SW 1271 (cell line): Measurements from ENCODE around the gene WDR12.
"Not testable (repeated sequence)": the region's sequence is repeated elsewhere in the genome, so short reads cannot be mapped to it uniquely, and the experiment has no call there.

Experiments used
- DNase-seq, 2 experiments: peaks; one replicate each; lab custom pipeline; 2025; lab: John Stamatoyannopoulos, UW

WDR12 gene

GRCh38 chr2:202911512-202912341 lies at the start of gene WDR12, which contains the start of gene CARF:
TSS of gene WDR12 (minus strand) at chr2:202911673. CDS start at chr2:202911476, 197 bp downstream.
TSS of gene CARF (plus strand) at chr2:202912275. CDS start at chr2:202941903, 29,628 bp downstream.
- DNase-seq, result peak; percentile 67 to 96

GRCh38 chr2:202960524-202960923 lies 49.1 kb upstream of the WDR12 start:
- no peak for DNase-seq

DNA sequence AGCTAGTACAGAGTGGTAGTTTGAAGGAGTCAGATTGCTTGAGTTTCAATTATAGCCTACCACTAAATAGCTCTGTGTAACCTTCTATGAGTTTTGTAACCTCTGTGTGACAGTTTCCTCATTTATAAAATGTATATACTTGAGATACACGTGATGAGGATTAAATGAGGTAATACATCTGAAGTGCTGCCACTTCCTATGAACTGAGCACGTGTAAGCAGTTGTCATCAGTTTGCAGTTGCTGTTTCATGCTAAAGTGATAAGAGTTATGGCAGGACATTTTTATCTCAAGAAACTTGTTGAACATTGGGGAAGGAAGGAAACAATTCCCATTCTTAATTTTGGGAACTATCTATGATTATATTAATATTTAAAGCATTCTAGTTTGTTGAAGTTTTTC lies 39.1 kb upstream of the WDR12 start:
- DNase-seq, result no peak

DNA sequence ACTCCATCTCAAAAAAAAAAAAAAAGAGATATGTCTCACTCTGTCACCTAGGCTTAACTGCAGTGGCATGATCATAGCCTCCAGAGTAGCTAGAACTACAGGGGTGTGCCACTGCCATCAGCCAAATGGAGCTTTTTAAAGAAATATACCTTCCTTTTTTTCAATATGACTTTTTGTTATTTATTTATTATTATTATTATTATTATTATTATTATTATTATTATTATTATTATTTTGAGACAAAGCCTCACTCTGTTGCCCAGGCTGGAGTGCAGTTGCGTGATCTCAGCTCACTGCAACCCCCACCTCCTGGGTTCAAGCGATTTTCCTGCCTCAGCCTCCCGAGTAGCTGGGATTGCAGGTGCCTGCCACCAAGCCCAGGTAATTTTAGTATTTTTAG lies 37.9 kb upstream of the WDR12 start:
- DNase-seq, result not testable (repeated sequence)

DNA sequence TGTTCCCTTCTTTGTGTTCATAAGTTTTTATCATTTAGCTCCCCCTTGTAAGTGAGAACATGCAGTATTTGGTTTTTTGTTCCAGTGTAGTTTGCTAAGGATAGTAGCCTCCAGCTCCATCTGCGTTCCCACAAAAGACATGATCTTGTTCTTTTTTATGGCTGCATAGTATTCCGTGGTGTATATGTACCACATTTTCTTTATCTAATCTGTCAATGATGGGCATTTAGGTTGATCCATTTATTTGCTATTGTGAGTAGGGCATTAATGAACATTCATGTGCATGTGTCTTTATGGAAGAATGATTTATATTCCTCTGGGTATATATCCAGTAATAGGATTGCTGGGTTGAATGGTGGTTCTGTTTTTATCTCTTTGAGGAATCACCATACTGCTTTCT lies 34.0 kb upstream of the WDR12 start:
- no peak for DNase-seq

GRCh38 chr2:202944816-202945215 lies 33.3 kb upstream of the WDR12 start:
- DNase-seq, result no peak

- no peak for DNase-seq
Observed at GRCh38 chr2:202944408-202944807, 32.9 kb upstream of the WDR12 start.

- DNase-seq, result no peak
Observed at GRCh38 chr2:202941771-202942170, 30.3 kb upstream of the WDR12 start.

GRCh38 chr2:202938960-202939359 lies 27.5 kb upstream of the WDR12 start:
- DNase-seq, result no peak

DNA sequence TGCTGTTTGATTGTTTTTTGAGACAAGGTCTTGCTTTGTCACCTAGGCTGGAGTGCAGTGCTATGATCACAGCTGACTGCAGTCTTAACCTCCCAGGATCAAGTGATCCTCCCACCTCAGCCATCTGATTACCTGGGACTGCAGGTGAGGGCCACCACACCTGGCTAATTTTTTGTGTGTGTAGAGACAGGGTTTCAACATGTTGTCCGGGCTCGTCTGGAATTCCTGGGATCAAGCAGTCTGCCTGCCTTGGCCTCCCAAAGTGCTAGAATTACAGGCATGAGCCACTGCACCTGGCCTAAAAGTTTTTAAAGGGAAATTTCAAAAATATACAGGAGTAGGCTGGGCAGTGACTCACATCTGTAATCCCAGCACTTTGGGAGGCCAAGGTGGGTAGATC lies 23.0 kb upstream of the WDR12 start:
- DNase-seq, result no peak

DNA sequence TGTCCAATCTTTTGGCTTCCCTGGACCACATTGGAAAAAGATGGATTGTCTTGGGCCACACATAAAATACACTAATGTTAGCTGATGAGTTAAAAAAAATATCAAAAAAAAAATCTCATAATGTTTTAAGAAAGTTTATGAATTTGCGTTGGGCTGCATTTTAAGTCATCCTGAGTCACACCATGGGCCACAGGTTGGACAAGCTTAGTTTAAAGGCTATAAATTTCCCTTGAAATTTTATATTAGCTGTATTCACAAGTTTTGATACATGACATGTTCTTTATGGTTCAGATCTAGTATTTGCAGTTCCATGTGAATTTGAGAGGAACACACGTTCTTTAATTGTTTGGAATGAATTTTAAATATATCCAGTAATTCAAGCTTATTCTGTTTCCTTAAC lies 22.5 kb upstream of the WDR12 start:
- DNase-seq, result no peak

DNA sequence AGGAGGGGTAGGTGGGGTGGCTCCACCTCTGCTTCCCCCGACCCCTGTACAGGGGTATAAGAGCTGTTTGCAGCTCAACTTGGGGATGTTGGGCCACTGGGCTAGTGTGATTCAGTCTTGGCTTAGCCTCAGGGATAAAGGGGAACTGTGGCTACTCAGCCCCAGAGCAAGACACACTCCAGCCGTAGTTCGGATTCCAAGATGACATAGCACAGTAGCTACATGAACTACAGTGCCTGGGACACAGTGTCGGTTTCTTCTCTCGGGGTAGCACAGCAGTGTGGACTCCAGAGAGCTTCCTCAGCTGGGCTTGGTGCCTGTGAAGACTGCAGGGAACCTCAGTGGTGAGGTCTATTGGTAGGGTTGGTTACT lies 21.7 kb upstream of the WDR12 start:
- DNase-seq, result no peak

DNA sequence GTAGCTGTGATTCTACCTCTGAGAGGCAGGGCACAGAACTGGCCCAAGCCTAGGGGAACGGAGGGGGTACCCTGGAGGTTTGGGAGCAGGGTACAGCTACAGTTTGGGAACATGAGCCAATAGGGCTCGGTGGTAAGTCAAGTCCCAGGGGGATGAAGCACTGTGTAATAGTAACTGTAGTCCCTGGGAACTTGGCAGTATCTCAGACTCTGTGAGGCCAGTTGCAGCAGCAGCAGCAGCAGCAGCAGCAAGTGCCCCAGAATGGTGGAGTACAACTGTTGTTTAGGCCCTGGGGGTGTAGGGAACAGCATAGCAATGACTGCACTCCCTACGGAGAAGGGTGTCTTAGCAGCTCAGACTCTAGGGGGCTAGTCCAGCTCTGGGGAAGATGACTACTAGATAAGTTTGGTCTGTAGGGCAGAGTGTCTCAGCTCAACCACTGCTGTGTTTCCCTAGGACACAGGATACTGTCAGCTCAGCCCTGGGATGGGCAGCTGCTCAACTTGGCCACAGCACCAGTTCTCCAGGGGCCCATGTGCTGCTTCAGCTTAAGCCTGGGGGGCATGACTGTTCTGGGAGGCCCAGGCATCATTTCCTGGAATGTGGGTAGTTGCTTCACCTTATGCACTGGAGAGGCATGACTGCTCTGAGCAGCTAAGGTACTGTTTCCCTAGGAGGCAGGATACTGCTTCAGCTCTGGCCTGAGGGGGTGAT lies 21.1 kb upstream of the WDR12 start:
- no peak for DNase-seq

- DNase-seq, result no peak
Observed at GRCh38 chr2:202918860-202919259, 7.4 kb upstream of the WDR12 start.

DNA sequence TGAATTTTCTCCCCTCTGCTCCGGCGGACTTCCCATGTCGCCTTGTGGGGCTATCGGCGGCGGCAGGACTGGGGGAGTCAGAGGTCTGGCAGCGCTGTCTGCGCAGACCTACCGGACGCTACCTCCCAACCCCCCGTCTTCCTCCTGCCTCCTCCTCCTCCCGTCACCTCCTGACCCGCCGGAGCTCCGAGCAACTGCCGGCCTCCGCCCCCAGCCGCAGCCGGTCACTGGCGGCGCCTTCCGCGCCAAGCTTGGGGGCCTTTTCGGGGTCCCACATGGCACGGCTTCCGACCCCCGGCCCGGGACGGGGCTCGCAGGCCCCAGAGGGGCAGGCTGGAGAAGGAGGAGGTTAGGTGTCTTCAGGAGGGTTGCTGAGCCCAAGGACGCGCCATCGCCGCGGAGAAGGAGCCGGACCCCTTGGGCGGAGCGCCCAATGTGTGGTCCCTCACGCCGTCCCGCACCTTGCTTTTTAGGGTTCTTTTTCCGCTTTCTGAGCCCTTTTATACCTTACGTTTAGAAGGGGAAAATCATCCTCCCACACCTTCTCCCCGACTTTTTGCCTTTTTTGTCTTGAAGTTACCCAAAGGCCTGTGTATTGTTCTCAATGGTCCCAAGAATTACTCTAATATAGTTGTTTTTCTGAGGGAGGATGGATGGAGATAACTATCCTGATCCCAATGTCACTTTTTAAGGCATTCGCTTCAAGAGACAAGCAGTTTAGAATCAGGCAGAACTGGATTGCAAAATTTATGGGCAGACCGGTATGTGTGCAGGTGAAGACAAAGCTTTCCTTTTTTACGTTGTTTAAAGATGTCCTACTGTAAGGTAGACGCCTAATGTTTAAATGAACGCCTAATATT lies 1.1 kb upstream of the WDR12 start:
- not testable (repeated sequence) for DNase-seq

DNA sequence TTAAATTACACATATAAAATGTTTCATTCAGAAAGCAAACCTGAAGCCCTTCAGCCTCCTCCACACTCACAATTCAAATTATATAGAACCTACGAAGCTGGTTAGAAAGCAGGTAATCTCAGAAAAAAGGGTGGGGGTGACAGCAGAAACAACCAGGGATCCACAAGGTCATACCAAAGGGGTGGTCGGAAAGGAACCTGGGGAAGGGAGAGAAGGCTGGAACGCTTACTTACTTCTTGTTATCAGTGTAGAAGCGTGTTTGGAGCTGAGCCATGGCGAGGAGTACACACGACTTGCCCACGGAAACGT lies 316 bp downstream of the WDR12 start:
- DNase-seq, result no peak

DNA sequence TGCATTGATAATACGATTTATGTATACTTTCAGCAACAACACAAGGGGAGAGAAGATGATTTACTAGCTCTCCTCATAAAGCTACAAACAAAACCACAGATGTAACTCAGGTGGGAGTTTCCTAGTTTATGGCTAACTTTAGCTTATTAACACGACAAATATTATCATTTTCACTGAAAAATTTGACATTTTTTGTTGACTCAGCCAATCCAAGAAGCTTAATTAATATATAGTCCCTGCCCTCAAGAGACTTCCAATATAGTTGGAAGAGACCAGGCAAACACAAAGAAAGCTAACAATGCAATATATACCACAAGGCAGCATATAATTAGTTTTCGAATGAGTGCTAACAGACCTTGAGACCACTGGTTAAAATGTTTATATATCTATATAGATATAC lies 775 bp downstream of the WDR12 start:
- DNase-seq, result no peak

DNA sequence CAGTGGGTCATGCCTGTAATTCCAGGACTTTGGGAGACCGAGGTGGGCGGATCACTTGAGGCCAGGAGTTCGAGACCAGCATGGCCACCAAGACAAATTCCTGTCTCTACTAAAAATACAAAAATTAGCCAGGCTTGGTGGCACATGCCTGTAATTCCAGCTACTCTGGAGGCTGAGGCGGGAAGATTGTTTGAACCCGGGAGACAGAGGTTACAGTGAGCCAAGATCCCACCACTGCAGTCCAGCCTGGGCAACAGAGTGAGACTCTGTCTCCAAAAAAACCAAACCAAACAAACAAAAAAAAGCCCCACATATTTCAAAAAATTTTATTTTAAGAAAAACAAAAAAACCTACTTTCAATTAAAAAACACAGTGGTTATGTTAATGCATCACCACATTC lies 1.2 kb downstream of the WDR12 start:
- DNase-seq, result not testable (repeated sequence)

GRCh38 chr2:202909394-202910192 lies 1.9 kb downstream of the WDR12 start:
- no peak for DNase-seq

- no peak for DNase-seq
Observed at GRCh38 chr2:202908186-202908585, 3.3 kb downstream of the WDR12 start.

DNA sequence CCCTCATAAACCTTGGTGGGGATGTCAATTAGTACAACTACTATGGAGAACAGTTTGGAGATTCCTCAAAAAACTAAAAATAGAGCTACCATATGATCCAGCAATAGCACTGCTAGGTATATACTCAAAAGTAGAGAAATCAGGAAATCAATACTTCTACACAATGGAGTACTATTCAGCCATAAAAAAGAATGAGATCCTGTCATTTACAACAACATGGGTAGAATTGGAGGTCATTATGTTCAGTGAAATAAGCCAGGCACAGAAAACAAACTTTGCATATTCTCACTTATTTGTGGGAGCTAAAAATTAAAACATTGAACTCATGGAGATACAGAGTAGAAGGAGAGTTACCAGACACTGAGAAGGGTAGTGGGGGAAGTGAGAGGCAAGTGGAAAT lies 6.0 kb downstream of the WDR12 start:
- DNase-seq, result not testable (repeated sequence)

- DNase-seq, result no peak
Observed at GRCh38 chr2:202885190-202885589, 26.3 kb downstream of the WDR12 start.
